ENCODE data around the gene TXNL4B.

DNA sequence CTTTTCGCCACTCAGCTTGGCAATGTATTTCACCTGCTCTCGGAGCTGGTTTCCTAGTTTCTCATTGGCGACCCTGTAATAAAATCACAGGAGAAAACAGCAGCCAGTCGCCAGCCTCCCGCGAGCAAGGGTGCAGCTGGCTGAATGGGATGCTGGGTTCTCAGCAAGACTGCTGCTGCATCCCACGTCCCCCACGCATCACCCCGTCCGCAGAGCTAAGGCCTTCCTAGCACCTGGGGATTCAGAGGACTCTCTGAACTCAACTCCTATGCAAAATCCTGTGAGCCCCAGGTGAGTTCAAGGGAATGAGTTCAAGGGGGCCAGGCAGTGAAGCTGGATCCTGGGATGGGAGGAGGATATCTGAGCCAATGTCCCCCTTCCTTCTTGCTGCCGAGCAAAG, 29.5 kb upstream of the TXNL4B start:
- TF ChIP-seq POLR2A (IDR thresholded peaks at IDR 0.05; ENCODE audit: low read length) = no peak
- no peak for TF ChIP-seq GATA1 (IDR thresholded peaks at IDR 0.05; ENCODE audit: low read depth, low read length)
